Measurements from ENCODE around the gene FCER1G. TPM values are rescaled to one million over a fixed set of nuclear protein-coding genes. Genes with fewer than 3 reads are reported as not detected.

FCER1G gene
- 1.6 TPM for total RNA-seq

- no peak for DNase-seq
Measured at GRCh38 chr1:161215076-161215475, at the start of gene FCER1G. Gene FCER1G (plus strand): TSS chr1:161215295. CDS start chr1:161215322, 27 bp downstream.

- DNase-seq: peak; percentile 99
Measured at GRCh38 chr1:161165742-161166668, 49.1 kb upstream of the FCER1G start, which contains the start of gene PPOX. Gene PPOX (plus strand): TSS chr1:161166426. CDS start chr1:161166848, 422 bp downstream.

GRCh38 chr1:161166669-161167548 lies 48.2 kb upstream of the FCER1G start:
- no peak for DNase-seq

GRCh38 chr1:161168906-161169305 lies 46.2 kb upstream of the FCER1G start:
- DNase-seq: no peak

GRCh38 chr1:161171191-161171590 lies 43.9 kb upstream of the FCER1G start:
- no peak for DNase-seq

- DNase-seq: no peak
Measured at GRCh38 chr1:161171696-161172095, 43.4 kb upstream of the FCER1G start.

- DNase-seq: no peak
Measured at GRCh38 chr1:161172349-161172748, 42.7 kb upstream of the FCER1G start.

- DNase-seq: no peak
Measured at GRCh38 chr1:161172776-161173376, 42.2 kb upstream of the FCER1G start.

GRCh38 chr1:161173711-161174110 lies 41.4 kb upstream of the FCER1G start:
- DNase-seq: no peak

GRCh38 chr1:161174911-161175310 lies 40.2 kb upstream of the FCER1G start:
- no peak for DNase-seq

- no peak for DNase-seq
Measured at GRCh38 chr1:161175771-161176453, 39.2 kb upstream of the FCER1G start.

GRCh38 chr1:161176468-161177111 lies 38.5 kb upstream of the FCER1G start:
- DNase-seq: no peak

GRCh38 chr1:161177112-161177935 lies 37.8 kb upstream of the FCER1G start, which contains the start of gene B4GALT3:
Gene B4GALT3 (minus strand): TSS chr1:161177507. CDS start chr1:161176060, 1,447 bp downstream.
- DNase-seq: peak; percentile 79

GRCh38 chr1:161177936-161178244 lies 37.2 kb upstream of the FCER1G start:
- DNase-seq: no peak

- no peak for DNase-seq
Measured at GRCh38 chr1:161179698-161180097, 35.4 kb upstream of the FCER1G start.

GRCh38 chr1:161180639-161181038 lies 34.5 kb upstream of the FCER1G start:
- no peak for DNase-seq

GRCh38 chr1:161182214-161182613 lies 32.9 kb upstream of the FCER1G start:
- no peak for DNase-seq

- DNase-seq: peak; percentile 49
Measured at GRCh38 chr1:161185282-161185682, 29.8 kb upstream of the FCER1G start.

- DNase-seq: no peak
Measured at GRCh38 chr1:161185732-161186311, 29.3 kb upstream of the FCER1G start.

GRCh38 chr1:161187311-161187710 lies 27.8 kb upstream of the FCER1G start:
- DNase-seq: no peak

Data from occipital lobe (tissue), 2 donors.